CD14-positive monocyte (primary cell): ENCODE measurements around the gene EYS. TPM values are rescaled to one million over a fixed set of nuclear protein-coding genes. Genes with fewer than 3 reads are reported as not detected.

Source experiments
- DNase-seq, 3 donors: peaks; one replicate each; pipeline ENCODE4 v3.0.0-alpha.2; 2011 to 2022
- H2AFZ ChIP-seq: 2 replicates; pipeline ENCODE4 v1.6.0; 2012; ENCODE audit warnings: mild to moderate bottlenecking, low read depth, low read length, inconsistent platforms; ENCODE audit not compliant: insufficient read depth, poor library complexity, severe bottlenecking
- H3K27ac ChIP-seq, 2 donors: 1 replicate in 1 of 2; 2 replicates in 1 of 2; pipeline ENCODE4 v1.5.1; 2012 to 2013; ENCODE audit warnings: low read length in 2 of 2, control low read depth in 1 of 2, inconsistent platforms in 1 of 2, low read depth in 1 of 2, mild to moderate bottlenecking in 1 of 2
- H3K27me3 ChIP-seq, 2 donors: one replicate each; pipeline versions ENCODE4 v1.6.0 to v1.6.1; 2011 to 2013; ENCODE audit warnings: low read length in 2 of 2; ENCODE audit not compliant: control insufficient read depth in 2 of 2, insufficient read depth in 2 of 2
- H3K36me3 ChIP-seq, 2 donors: replicated peaks in 1 of 2; 1 replicate in 1 of 2; 2 replicates in 1 of 2; pipeline versions ENCODE4 v1.5.1 to v1.6.1; 2012 to 2013; ENCODE audit warnings: low read length in 2 of 2, control low read depth in 1 of 2, inconsistent platforms in 1 of 2, mild to moderate bottlenecking in 1 of 2; ENCODE audit not compliant: insufficient read depth in 2 of 2, control insufficient read depth in 1 of 2
- H3K4me1 ChIP-seq, 2 donors: 1 replicate in 1 of 2; 2 replicates in 1 of 2; pipeline versions ENCODE4 v1.5.1 to v1.6.1; 2012 to 2013; ENCODE audit warnings: low read length in 2 of 2, control low read depth in 1 of 2, inconsistent platforms in 1 of 2, mild to moderate bottlenecking in 1 of 2, moderate library complexity in 1 of 2; ENCODE audit not compliant: insufficient read depth in 2 of 2, control insufficient read depth in 1 of 2
- H3K4me2 ChIP-seq: replicated peaks from 2 replicates; pipeline ENCODE3; 2012; ENCODE audit warnings: low read length, moderate library complexity, mild to moderate bottlenecking; ENCODE audit not compliant: poor library complexity, severe bottlenecking; ENCODE audit errors: extremely low read depth
- H3K4me3 ChIP-seq, 3 experiments: fragments of 200-600 bp in 1 of 3; sonication (generic) in 1 of 3; replicated peaks in 1 of 3; 1 replicate in 2 of 3; 2 replicates in 1 of 3; pipeline ENCODE4 v1.5.1; 2011 to 2013; ENCODE audit warnings: low read length in 3 of 3, mild to moderate bottlenecking in 3 of 3, control low read depth in 2 of 3, low read depth in 2 of 3, inconsistent platforms in 1 of 3, moderate library complexity in 1 of 3
- H3K79me2 ChIP-seq: 2 replicates; pipeline ENCODE4 v1.6.0; 2012; ENCODE audit warnings: mild to moderate bottlenecking, control low read depth, inconsistent platforms, low read length, moderate library complexity; ENCODE audit not compliant: insufficient read depth
- H3K9ac ChIP-seq: 2 replicates; pipeline ENCODE4 v1.6.0; 2017; ENCODE audit warnings: low read length, mild to moderate bottlenecking; ENCODE audit not compliant: insufficient read depth, poor library complexity, severe bottlenecking
- H3K9me3 ChIP-seq, 2 donors: replicated peaks in 1 of 2; 1 replicate in 1 of 2; 2 replicates in 1 of 2; pipeline versions ENCODE4 v1.5.1 to v1.6.1; 2012 to 2013; ENCODE audit warnings: low read length in 2 of 2, control low read depth in 1 of 2; ENCODE audit not compliant: control insufficient read depth in 1 of 2, insufficient read depth in 1 of 2
- H4K20me1 ChIP-seq: 2 replicates; pipeline ENCODE4 v1.6.0; 2012; ENCODE audit warnings: mild to moderate bottlenecking, low read length, control low read depth, moderate library complexity; ENCODE audit not compliant: insufficient read depth
- H3K27ac Mint-ChIP-seq, 7 donors: one replicate each; pipeline ENCODE4 v1.8.0; 2020; ENCODE audit warnings: mild to moderate bottlenecking in 7 of 7, mixed read lengths in 7 of 7, moderate library complexity in 6 of 7, inconsistent platforms in 2 of 7
- H3K27me3 Mint-ChIP-seq, 3 donors: one replicate each; pipeline ENCODE4 v1.8.0; 2021 to 2022; ENCODE audit warnings: low read depth in 3 of 3, mild to moderate bottlenecking in 3 of 3, mixed read lengths in 3 of 3, moderate library complexity in 3 of 3, inconsistent platforms in 1 of 3
- H3K36me3 Mint-ChIP-seq, 2 donors: one replicate each; pipeline ENCODE4 v1.8.0; 2020; ENCODE audit warnings: mixed read lengths in 2 of 2, inconsistent platforms in 1 of 2, mild to moderate bottlenecking in 1 of 2
- H3K4me1 Mint-ChIP-seq: one replicate; pipeline ENCODE4 v1.8.0; 2020; ENCODE audit warnings: mild to moderate bottlenecking, mixed read lengths
- H3K4me3 Mint-ChIP-seq, 2 donors: one replicate each; pipeline ENCODE4 v1.8.0; 2020; ENCODE audit warnings: mild to moderate bottlenecking in 2 of 2, mixed read lengths in 2 of 2, moderate library complexity in 1 of 2
- H3K9me3 Mint-ChIP-seq, 7 donors: one replicate each; pipeline ENCODE4 v1.8.0; 2020 to 2022; ENCODE audit warnings: mixed read lengths in 7 of 7, mild to moderate bottlenecking in 6 of 7, moderate library complexity in 6 of 7, inconsistent platforms in 2 of 7
- CTCF ChIP-seq: fragments of 200-600 bp; IDR thresholded peaks from one replicate; pipeline ENCODE4 v1.8.0; 2022; ENCODE audit warnings: antibody characterized with exemption, mild to moderate bottlenecking
- WGBS: methylation state at CpG from one replicate; pipeline ENCODE4 v1.1.5; 2013; ENCODE audit warnings: missing lambda C conversion rate; ENCODE audit not compliant: insufficient coverage; 5-methylcytosine and 5-hydroxymethylcytosine counted together
- intact Hi-C, 2 donors: fragments of 100-400 bp; cut with micrococcal nuclease; formaldehyde crosslinking; loops; one replicate each; pipeline versions ENCODE4 v1.15.0 to v1.15.1; 2023
- polyA plus RNA-seq, 3 donors: library from polyadenylated mRNA; depleted of rRNA in 1 of 3; unstranded in 2 of 3; stranded (reverse) in 1 of 3; fragments of 300-500 nt in 2 of 3; fragments of >200 nt in 1 of 3; fragmentation: Illumina TruSeq in 2 of 3; gene quantifications; 1 replicate in 2 of 3; 2 replicates in 1 of 3; pipeline ENCODE4 v1.2.3, GENCODE V29; 2012 to 2021

The EYS gene
- polyA plus RNA-seq, 3 donors: 0.01 to 0.03 TPM; not detected in 1

- Histone ChIP-seq H3K36me3 (no peaks in the 10 kb centered on the region), H3K27ac (no peak overlapping the region), H3K4me3 (no peak overlapping the region), H3K9ac (no peak overlapping the region), H3K79me2 (no peaks in the 10 kb centered on the region), H2AFZ (no peak overlapping the region), H3K4me1 (no peaks in the 10 kb centered on the region), H4K20me1 (no peaks in the 10 kb centered on the region), H3K27me3 (no peaks in the 10 kb centered on the region), H3K4me2 (no peak overlapping the region), H3K9me3 (peaks cover 4 to 11% of the 10 kb centered on the region in 2 donors)
- Mint-ChIP-seq H3K27me3 (peaks cover 0 to 3% (median 0%) of the 10 kb centered on the region in 3 donors), H3K27ac (no peak overlapping the region), H3K36me3 (no peaks in the 10 kb centered on the region), H3K4me3 (no peak overlapping the region), H3K9me3 (peaks cover 0 to 23% (median 10%) of the 10 kb centered on the region in 7 donors), H3K4me1 (no peaks in the 10 kb centered on the region)
- no peak for DNase-seq
- WGBS: 94% methylated on average over 4 of the region's 5 CpGs
- intact Hi-C loops: no loop called here
- no peak for TF ChIP-seq CTCF
These were observed 1819.8 kb downstream of the EYS start for GRCh38 chr6:63887002-63887751.

- Histone ChIP-seq H3K79me2 (no peaks in the 10 kb centered on the region), H3K27ac (no peak overlapping the region), H3K27me3 (no peaks in the 10 kb centered on the region), H3K4me3 (no peak overlapping the region), H2AFZ (no peak overlapping the region), H3K9me3 (peaks cover 4 to 11% of the 10 kb centered on the region in 2 donors), H3K4me1 (no peaks in the 10 kb centered on the region), H3K36me3 (no peaks in the 10 kb centered on the region), H3K4me2 (no peak overlapping the region), H4K20me1 (no peaks in the 10 kb centered on the region), H3K9ac (no peak overlapping the region)
- Mint-ChIP-seq H3K27ac (no peak overlapping the region), H3K4me1 (no peaks in the 10 kb centered on the region), H3K27me3 (peaks cover 0 to 3% (median 0%) of the 10 kb centered on the region in 3 donors), H3K4me3 (no peak overlapping the region), H3K9me3 (peaks cover 0 to 19% (median 10%) of the 10 kb centered on the region in 7 donors), H3K36me3 (no peaks in the 10 kb centered on the region)
- no peak for TF ChIP-seq CTCF
- intact Hi-C loops: no loop called here
- DNase-seq: no peak
- WGBS: no CpG with 5 or more reads among the region's 3 CpGs
These were observed 1820.7 kb downstream of the EYS start for GRCh38 chr6:63886341-63886740.
